Measurements from ENCODE around the gene CNOT1. TPM values are rescaled to one million over a fixed set of nuclear protein-coding genes. Genes with fewer than 3 reads are reported as not detected.

CNOT1 gene
- total RNA-seq, 1 experiment from 2014 or later: 328 TPM

DNA sequence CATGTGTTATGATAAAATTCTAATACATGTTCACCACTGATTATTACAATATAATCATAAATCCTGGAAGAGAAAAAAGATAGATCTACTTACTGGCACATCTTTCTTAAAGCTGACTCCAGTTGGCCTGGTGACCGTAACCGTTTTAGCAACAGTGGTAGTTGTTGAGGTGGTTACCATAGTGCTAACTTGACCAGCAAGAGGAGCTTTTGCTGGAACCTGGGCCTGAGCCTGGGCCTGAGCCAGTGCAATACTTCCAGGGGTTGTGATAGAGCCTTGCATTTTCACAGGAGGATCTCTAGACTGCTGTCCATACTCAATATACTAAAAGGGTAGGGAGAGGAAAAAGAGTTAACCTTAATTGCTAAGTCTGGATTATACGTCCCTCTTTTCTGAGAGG lies 78.1 kb downstream of the CNOT1 start:
- Histone ChIP-seq H3T11ph (ENCODE audit: low read length) (no peak overlapping the region), H4K91ac (ENCODE audit: insufficient read length, low read depth, low read length) (no peak overlapping the region), H3K23me2 (ENCODE audit: insufficient read length, low read depth, low read length, poor library complexity, severe bottlenecking) (no peaks in the 10 kb centered on the region), H3K79me2 (ENCODE audit: insufficient read depth, low read length) (no peaks in the 10 kb centered on the region), H3K23ac (ENCODE audit: insufficient read length, low read depth, low read length) (no peak overlapping the region), H3K4ac (ENCODE audit: low read depth, low read length) (no peak overlapping the region), H2BK15ac (ENCODE audit: low read depth, low read length) (no peak overlapping the region), H3K14ac (ENCODE audit: insufficient read depth, low read length) (no peak overlapping the region), H3K27me3 (ENCODE audit: insufficient read depth, low read length) (no peaks in the 10 kb centered on the region), H3K18ac (ENCODE audit: insufficient read length, low read depth, low read length) (no peak overlapping the region), H2BK5ac (ENCODE audit: insufficient read length, low read length) (no peak overlapping the region), H3K4me2 (ENCODE audit: insufficient read depth, insufficient read length, low read length) (no peak overlapping the region), H4K5ac (ENCODE audit: insufficient read length, low read depth, low read length) (no peak overlapping the region), H4K20me1 (ENCODE audit: control insufficient read depth, insufficient read depth, insufficient read length) (no peaks in the 10 kb centered on the region), H2BK20ac (ENCODE audit: low read depth, low read length, poor library complexity, severe bottlenecking) (no peak overlapping the region), H2BK12ac (ENCODE audit: insufficient read length, low read depth, low read length) (no peak overlapping the region), H4K8ac (replicated peaks; ENCODE audit: insufficient read length, low read depth, low read length) (no peak overlapping the region), H3K9me3 (ENCODE audit: control insufficient read depth, low read depth, low read length) (no peaks in the 10 kb centered on the region), H3K79me1 (ENCODE audit: insufficient read depth, low read depth, low read length, poor library complexity, severe bottlenecking) (no peaks in the 10 kb centered on the region), H2AFZ (ENCODE audit: low read length) (no peak overlapping the region), H3K27ac (ENCODE audit: insufficient read length, low read depth, low read length) (no peak overlapping the region), H3K4me1 (ENCODE audit: insufficient read depth, low read length) (no peaks in the 10 kb centered on the region), H3K9ac (ENCODE audit: extremely low read depth, insufficient read length, low read length) (no peak overlapping the region), H2AK5ac (ENCODE audit: insufficient read length, low read length) (no peak overlapping the region), H3K56ac (ENCODE audit: insufficient read length, low read depth, low read length) (no peak overlapping the region), H2BK120ac (ENCODE audit: low read depth, low read length, poor library complexity, severe bottlenecking) (no peak overlapping the region)
- H3K4me1 Mint-ChIP-seq: no peaks in the 10 kb centered on the region
- TF ChIP-seq, protein P1, sequence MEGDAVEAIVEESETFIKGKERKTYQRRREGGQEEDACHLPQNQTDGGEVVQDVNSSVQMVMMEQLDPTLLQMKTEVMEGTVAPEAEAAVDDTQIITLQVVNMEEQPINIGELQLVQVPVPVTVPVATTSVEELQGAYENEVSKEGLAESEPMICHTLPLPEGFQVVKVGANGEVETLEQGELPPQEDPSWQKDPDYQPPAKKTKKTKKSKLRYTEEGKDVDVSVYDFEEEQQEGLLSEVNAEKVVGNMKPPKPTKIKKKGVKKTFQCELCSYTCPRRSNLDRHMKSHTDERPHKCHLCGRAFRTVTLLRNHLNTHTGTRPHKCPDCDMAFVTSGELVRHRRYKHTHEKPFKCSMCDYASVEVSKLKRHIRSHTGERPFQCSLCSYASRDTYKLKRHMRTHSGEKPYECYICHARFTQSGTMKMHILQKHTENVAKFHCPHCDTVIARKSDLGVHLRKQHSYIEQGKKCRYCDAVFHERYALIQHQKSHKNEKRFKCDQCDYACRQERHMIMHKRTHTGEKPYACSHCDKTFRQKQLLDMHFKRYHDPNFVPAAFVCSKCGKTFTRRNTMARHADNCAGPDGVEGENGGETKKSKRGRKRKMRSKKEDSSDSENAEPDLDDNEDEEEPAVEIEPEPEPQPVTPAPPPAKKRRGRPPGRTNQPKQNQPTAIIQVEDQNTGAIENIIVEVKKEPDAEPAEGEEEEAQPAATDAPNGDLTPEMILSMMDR (conservative IDR thresholded peaks at IDR 0.05): no peak
- no peak for DNase-seq
- peaks cover 21 to 95% (median 84%) of the 10 kb centered on the region in 3 experiments; a peak in 6 of 7 replicates for H3K36me3 Mint-ChIP-seq (ENCODE audit: insufficient read depth in 1 of 3, low read depth in 3 of 3)
- H3K27me3 Mint-ChIP-seq (ENCODE audit: low read depth): no peaks in the 10 kb centered on the region
- no CpG with 5 or more reads among the region's 3 CpGs for WGBS (ENCODE audit: extremely low coverage, insufficient read length, low lambda C conversion rate)
- no peaks in the 10 kb centered on the region for H3K9me3 Mint-ChIP-seq
- H3K27ac Mint-ChIP-seq: no peak overlapping the region
- no peak overlapping the region for H3K4me3 Mint-ChIP-seq

Data from H9 (cell line).